Measurements from ENCODE around the gene MPP2. TPM values are rescaled to one million over a fixed set of nuclear protein-coding genes. Genes with fewer than 3 reads are reported as not detected.

MPP2 gene
- total RNA-seq, 1 experiment from 2014 or later: 1.2 TPM

GRCh38 chr17:43832168-43832975 lies 75.0 kb downstream of the MPP2 start:
- Histone ChIP-seq H3K4me1 (replicated peaks) (peaks cover 11% of the 10 kb centered on the region), H3K9me3 (replicated peaks) (0 out of 2 replicates have a peak, but pooled peaks cover 5% of the 10 kb centered on the region), H3K27ac (no peak overlapping the region), H3K4me3 (peak overlapping the region; percentile 66), H3K27me3 (replicated peaks) (no peaks in the 10 kb centered on the region), H3K36me3 (peaks cover 39% of the 10 kb centered on the region)
- peak; percentile 62 to 83 for DNase-seq (ENCODE audit: low read depth in 1 of 2, low spot score in 2 of 2)

GRCh38 chr17:43831633-43832032 lies 75.7 kb downstream of the MPP2 start:
- H3K27me3 ChIP-seq (replicated peaks): no peaks in the 10 kb centered on the region
- H3K9me3 ChIP-seq (replicated peaks): 0 out of 2 replicates have a peak, but pooled peaks cover 5% of the 10 kb centered on the region
- H3K4me3 ChIP-seq: no peak overlapping the region
- H3K4me1 ChIP-seq (replicated peaks): peaks cover 11% of the 10 kb centered on the region
- H3K27ac ChIP-seq: no peak overlapping the region
- DNase-seq (ENCODE audit: low read depth in 1 of 2, low spot score in 2 of 2): no peak
- H3K36me3 ChIP-seq: peaks cover 40% of the 10 kb centered on the region

GRCh38 chr17:43830510-43831140 lies 76.7 kb downstream of the MPP2 start:
- H3K9me3 ChIP-seq (replicated peaks): 0 out of 2 replicates have a peak, but pooled peaks cover 5% of the 10 kb centered on the region

GRCh38 chr17:43829738-43830137 lies 77.6 kb downstream of the MPP2 start:
- Histone ChIP-seq H3K27me3 (replicated peaks) (no peaks in the 10 kb centered on the region), H3K27ac (no peak overlapping the region), H3K36me3 (peaks cover 53% of the 10 kb centered on the region), H3K4me1 (replicated peaks) (peaks cover 11% of the 10 kb centered on the region), H3K9me3 (replicated peaks) (0 out of 2 replicates have a peak, but pooled peaks cover 5% of the 10 kb centered on the region), H3K4me3 (no peak overlapping the region)
- DNase-seq (ENCODE audit: low read depth in 1 of 2, low spot score in 2 of 2): no peak

More at GRCh38 chr17:43830510-43831140, 76.7 kb downstream of the MPP2 start:
- Histone ChIP-seq H3K27ac (no peak overlapping the region), H3K4me3 (no peak overlapping the region), H3K4me1 (replicated peaks) (peaks cover 11% of the 10 kb centered on the region), H3K27me3 (replicated peaks) (no peaks in the 10 kb centered on the region), H3K36me3 (peaks cover 49% of the 10 kb centered on the region)
- DNase-seq (ENCODE audit: low read depth in 1 of 2, low spot score in 2 of 2): no peak

- Histone ChIP-seq H3K4me1 (replicated peaks) (peaks cover 3% of the 10 kb centered on the region), H3K36me3 (peaks cover 53% of the 10 kb centered on the region), H3K4me3 (no peak overlapping the region), H3K27ac (no peak overlapping the region), H3K27me3 (replicated peaks) (no peaks in the 10 kb centered on the region), H3K9me3 (replicated peaks) (no peaks in the 10 kb centered on the region)
- DNase-seq (ENCODE audit: low read depth in 1 of 2, low spot score in 2 of 2): no peak
These were observed 79.7 kb downstream of the MPP2 start for GRCh38 chr17:43827596-43827995.

GRCh38 chr17:43826206-43826605 lies 81.1 kb downstream of the MPP2 start:
- Histone ChIP-seq H3K27me3 (replicated peaks) (no peaks in the 10 kb centered on the region), H3K9me3 (replicated peaks) (no peaks in the 10 kb centered on the region), H3K4me1 (replicated peaks) (no peaks in the 10 kb centered on the region), H3K4me3 (no peak overlapping the region), H3K36me3 (peaks cover 46% of the 10 kb centered on the region), H3K27ac (no peak overlapping the region)
- no peak for DNase-seq (ENCODE audit: low read depth in 1 of 2, low spot score in 2 of 2)

GRCh38 chr17:43825567-43825966 lies 81.8 kb downstream of the MPP2 start:
- no peak for DNase-seq (ENCODE audit: low read depth in 1 of 2, low spot score in 2 of 2)
- Histone ChIP-seq H3K36me3 (peaks cover 45% of the 10 kb centered on the region), H3K27me3 (replicated peaks) (no peaks in the 10 kb centered on the region), H3K4me3 (no peak overlapping the region), H3K27ac (no peak overlapping the region), H3K9me3 (replicated peaks) (no peaks in the 10 kb centered on the region), H3K4me1 (replicated peaks) (no peaks in the 10 kb centered on the region)

Other genes with a start within 250 kb of the MPP2 start
- not detected in 2 replicates for gene MEOX1, start 245.6 kb downstream of the MPP2 start, total RNA-seq (2014; rRNA removed; shearing (Covaris generic))
- gene SOST, start 148.7 kb downstream of the MPP2 start, total RNA-seq (2014; rRNA removed; shearing (Covaris generic)): 0.37 TPM in 1 of 2 replicates, not detected in the other
- 39.7 and 55.1 TPM in 2 replicates for gene DUSP3, start 128.6 kb downstream of the MPP2 start, total RNA-seq (2014; rRNA removed; shearing (Covaris generic))
- gene CFAP97D1, start 127.1 kb downstream of the MPP2 start, total RNA-seq (2014; rRNA removed; shearing (Covaris generic)): not detected in 2 replicates
- gene MPP3, start 74.4 kb downstream of the MPP2 start, total RNA-seq (2014; rRNA removed; shearing (Covaris generic)): 2.4 and 6.4 TPM in 2 replicates
- not detected in 2 replicates for gene CD300LG, start 60.4 kb downstream of the MPP2 start, total RNA-seq (2014; rRNA removed; shearing (Covaris generic))
- gene PPY, start 34.9 kb upstream of the MPP2 start, total RNA-seq (2014; rRNA removed; shearing (Covaris generic)): not detected in 2 replicates
- not detected in 2 replicates for gene PYY, start 46.4 kb upstream of the MPP2 start, total RNA-seq (2014; rRNA removed; shearing (Covaris generic))
- gene NAGS, start 97.1 kb upstream of the MPP2 start, total RNA-seq (2014; rRNA removed; shearing (Covaris generic)): 2.8 and 3.3 TPM in 2 replicates
- gene TMEM101, start 107.4 kb upstream of the MPP2 start, total RNA-seq (2014; rRNA removed; shearing (Covaris generic)): 77.4 and 78.7 TPM in 2 replicates
- 44.0 and 69.7 TPM in 2 replicates for gene LSM12, start 159.1 kb upstream of the MPP2 start, total RNA-seq (2014; rRNA removed; shearing (Covaris generic))
- gene G6PC3, start 163.2 kb upstream of the MPP2 start, total RNA-seq (2014; rRNA removed; shearing (Covaris generic)): 24.4 and 36.2 TPM in 2 replicates
- gene HDAC5, start 216.1 kb upstream of the MPP2 start, total RNA-seq (2014; rRNA removed; shearing (Covaris generic)): 143 and 298 TPM in 2 replicates
- gene HROB, start 234.4 kb upstream of the MPP2 start, total RNA-seq (2014; rRNA removed; shearing (Covaris generic)): 10.1 and 10.2 TPM in 2 replicates

Data from SJSA1 (cell line).